Neural cell (in vitro differentiated cells): ENCODE measurements around the gene MEGF11.

Experiments used
- CTCF ChIP-seq: fragments of 450-650 bp; IDR thresholded peaks from 2 replicates; pipeline ENCODE4 v1.5.1; 2014; ENCODE audit warnings: antibody characterized with exemption, mild to moderate bottlenecking, moderate library complexity; ENCODE audit not compliant: poor library complexity, severe bottlenecking
- EP300 ChIP-seq: fragments of 450-650 bp; conservative IDR thresholded peaks from 2 replicates; pipeline ENCODE4 v1.6.1; 2014; ENCODE audit warnings: antibody characterized with exemption, mild to moderate bottlenecking, moderate library complexity; ENCODE audit not compliant: poor library complexity, severe bottlenecking
- EZH2 ChIP-seq: fragments of 200-600, 300-800 bp; shearing (Covaris generic), sonication (generic); IDR thresholded peaks from 2 replicates; pipeline ENCODE4 v1.6.1; 2014; ENCODE audit warnings: antibody characterized with exemption, low read length, borderline replicate concordance, mild to moderate bottlenecking; ENCODE audit not compliant: insufficient read depth, poor library complexity, severe bottlenecking
- POLR2AphosphoS5 ChIP-seq: IDR thresholded peaks from 2 replicates; pipeline ENCODE4 v1.6.1; 2012

- TF ChIP-seq CTCF (no peak), EZH2 (no peak), EP300 (no peak), POLR2AphosphoS5 (no peak)
Measured at GRCh38 chr15:66231394-66232266, 21.9 kb downstream of the MEGF11 start.
